HUES64 (cell line): ENCODE data around the gene MAB21L2.
"Not testable (repeated sequence)": the region's sequence is repeated elsewhere in the genome, so short reads cannot be mapped to it uniquely, and the experiment has no call there.

ENCODE experiments used
- H3K27ac ChIP-seq: 2 replicates; pipeline ENCODE4 v1.7.0; 2013; ENCODE audit warnings: low read depth, low read length, inconsistent platforms
- H3K27me3 ChIP-seq: 2 replicates; pipeline ENCODE4 v1.6.1; 2013; ENCODE audit warnings: mild to moderate bottlenecking, low read length; ENCODE audit not compliant: insufficient read depth
- H3K36me3 ChIP-seq: 2 replicates; pipeline ENCODE4 v1.6.1; 2013; ENCODE audit warnings: mild to moderate bottlenecking, low read length; ENCODE audit not compliant: insufficient read depth
- H3K4me1 ChIP-seq: 2 replicates; pipeline ENCODE4 v1.6.1; 2013; ENCODE audit warnings: mild to moderate bottlenecking, low read length, moderate library complexity; ENCODE audit not compliant: insufficient read depth
- H3K4me3 ChIP-seq: 2 replicates; pipeline ENCODE4 v1.5.1; 2013; ENCODE audit warnings: mild to moderate bottlenecking, low read length, moderate library complexity
- H3K9ac ChIP-seq: 2 replicates; pipeline ENCODE4 v1.6.1; 2013; ENCODE audit warnings: mild to moderate bottlenecking, low read depth, low read length
- H3K9me3 ChIP-seq: 2 replicates; pipeline ENCODE4 v1.6.1; 2013; ENCODE audit warnings: low read depth, low read length; ENCODE audit not compliant: insufficient read depth
- WGBS: fragments of 150-250, 120-280 bp; methylation state at CpG from one replicate; pipeline ENCODE4 v1.1.7; 2013; ENCODE audit warnings: missing lambda C conversion rate; 5-methylcytosine and 5-hydroxymethylcytosine counted together

The MAB21L2 gene

DNA sequence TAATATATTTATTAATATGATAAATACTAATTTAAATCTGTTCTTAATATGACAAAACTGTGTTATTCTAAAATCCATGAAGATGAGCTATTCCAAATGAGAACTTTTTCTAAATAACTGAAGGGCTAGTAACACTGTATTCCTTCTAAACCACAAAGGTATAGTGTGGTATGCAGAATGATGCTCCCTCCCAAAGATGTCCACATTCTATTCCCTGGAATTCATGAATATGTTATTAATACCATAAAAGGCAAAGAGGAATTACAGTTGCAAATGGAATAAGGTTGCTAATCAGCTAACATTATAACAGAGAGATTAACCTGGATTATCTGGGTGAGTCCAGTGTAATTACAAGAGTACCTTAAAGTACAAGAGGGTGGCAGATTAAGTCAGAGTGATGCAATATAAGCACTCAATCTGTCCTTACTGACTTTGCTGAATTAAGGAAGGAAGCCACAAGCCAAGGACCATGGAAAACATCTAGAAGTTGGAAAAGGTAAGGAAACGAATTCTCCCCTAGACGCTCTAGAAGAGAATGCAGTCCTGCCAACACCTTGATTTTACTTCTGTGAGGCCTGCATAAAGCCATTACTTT, 20.7 kb upstream of the MAB21L2 start:
- Histone ChIP-seq H3K9me3 (peaks cover 4% of the 10 kb centered on the region; the same call in 1 of the 2 replicates), H3K4me1 (no peaks in the 10 kb centered on the region), H3K9ac (no peak overlapping the region), H3K4me3 (no peak overlapping the region), H3K36me3 (peaks cover 3% of the 10 kb centered on the region; the same call in 1 of the 2 replicates), H3K27me3 (no peaks in the 10 kb centered on the region), H3K27ac (no peak overlapping the region)
- 93% methylated on average over 2 of the region's 2 CpGs for WGBS

GRCh38 chr4:150562250-150562649, 19.7 kb upstream of the MAB21L2 start:
- H3K27me3 ChIP-seq, result no peaks in the 10 kb centered on the region
- H3K36me3 ChIP-seq, result peaks cover 3% of the 10 kb centered on the region; the same call in 1 of the 2 replicates
- no peak overlapping the region for H3K9ac ChIP-seq
- peaks cover 4% of the 10 kb centered on the region; the same call in 1 of the 2 replicates for H3K9me3 ChIP-seq
- no peak overlapping the region for H3K4me3 ChIP-seq
- H3K27ac ChIP-seq, result no peak overlapping the region
- WGBS, result 93% methylated on average over 1 of the region's 2 CpGs
- H3K4me1 ChIP-seq, result no peaks in the 10 kb centered on the region

DNA sequence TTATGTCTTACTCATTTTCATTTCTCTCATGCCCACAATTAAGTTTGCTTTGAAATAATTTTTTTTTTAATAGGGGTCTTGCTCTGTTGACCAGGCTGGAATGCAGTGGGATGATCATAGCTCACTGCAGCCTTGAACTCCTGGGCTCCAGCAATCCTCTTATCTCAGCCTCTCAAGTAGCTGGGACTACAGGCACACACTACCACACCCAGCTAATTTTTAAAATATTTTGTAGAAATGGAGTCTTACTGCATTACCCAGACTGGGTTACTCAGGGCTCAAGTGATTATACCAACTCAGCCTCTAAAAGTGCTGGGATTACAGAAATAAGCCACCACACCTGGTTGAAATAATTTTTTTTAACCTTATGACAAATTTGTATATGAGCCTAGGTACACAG, 19.2 kb upstream of the MAB21L2 start:
- H3K27ac ChIP-seq, result no peak overlapping the region
- peaks cover 3% of the 10 kb centered on the region; the same call in 1 of the 2 replicates for H3K36me3 ChIP-seq
- peaks cover 4% of the 10 kb centered on the region; the same call in 1 of the 2 replicates for H3K9me3 ChIP-seq
- H3K27me3 ChIP-seq, result no peaks in the 10 kb centered on the region
- no peak overlapping the region for H3K4me3 ChIP-seq
- no peaks in the 10 kb centered on the region for H3K4me1 ChIP-seq
- H3K9ac ChIP-seq, result no peak overlapping the region

DNA sequence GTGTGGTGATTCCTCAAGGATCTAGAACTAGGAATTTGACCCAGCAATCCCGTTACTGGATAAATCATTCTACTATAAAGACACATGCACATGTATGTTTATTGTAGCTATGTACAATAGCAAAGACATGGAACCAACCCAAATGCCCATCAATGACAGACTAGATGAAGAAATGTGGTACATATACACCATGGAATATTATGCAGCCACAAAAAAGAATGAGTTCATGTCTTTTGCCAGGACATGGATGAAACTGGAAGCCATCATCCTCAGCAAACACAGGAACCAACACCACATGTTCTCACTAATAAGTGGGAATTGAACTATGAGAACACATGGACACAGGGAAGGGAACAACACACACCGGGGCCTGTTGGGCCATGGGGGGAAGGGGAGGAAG, 17.0 kb upstream of the MAB21L2 start:
- not testable (repeated sequence) for H3K9ac ChIP-seq, H3K4me1 ChIP-seq, H3K4me3 ChIP-seq, H3K9me3 ChIP-seq, H3K27me3 ChIP-seq, H3K27ac ChIP-seq, H3K36me3 ChIP-seq
- 100% methylated on average over 1 of the region's 2 CpGs for WGBS

- no peak overlapping the region for H3K9ac ChIP-seq
- WGBS, result 99% methylated on average over 3 of the region's 3 CpGs
- no peak overlapping the region for H3K4me3 ChIP-seq
- H3K4me1 ChIP-seq, result no peaks in the 10 kb centered on the region
- peaks cover 3% of the 10 kb centered on the region; the same call in 1 of the 2 replicates for H3K36me3 ChIP-seq
- no peak overlapping the region for H3K27ac ChIP-seq
- peaks cover 4% of the 10 kb centered on the region; the same call in 1 of the 2 replicates for H3K9me3 ChIP-seq
- no peaks in the 10 kb centered on the region for H3K27me3 ChIP-seq
Observed at GRCh38 chr4:150567070-150567469, 14.9 kb upstream of the MAB21L2 start.

DNA sequence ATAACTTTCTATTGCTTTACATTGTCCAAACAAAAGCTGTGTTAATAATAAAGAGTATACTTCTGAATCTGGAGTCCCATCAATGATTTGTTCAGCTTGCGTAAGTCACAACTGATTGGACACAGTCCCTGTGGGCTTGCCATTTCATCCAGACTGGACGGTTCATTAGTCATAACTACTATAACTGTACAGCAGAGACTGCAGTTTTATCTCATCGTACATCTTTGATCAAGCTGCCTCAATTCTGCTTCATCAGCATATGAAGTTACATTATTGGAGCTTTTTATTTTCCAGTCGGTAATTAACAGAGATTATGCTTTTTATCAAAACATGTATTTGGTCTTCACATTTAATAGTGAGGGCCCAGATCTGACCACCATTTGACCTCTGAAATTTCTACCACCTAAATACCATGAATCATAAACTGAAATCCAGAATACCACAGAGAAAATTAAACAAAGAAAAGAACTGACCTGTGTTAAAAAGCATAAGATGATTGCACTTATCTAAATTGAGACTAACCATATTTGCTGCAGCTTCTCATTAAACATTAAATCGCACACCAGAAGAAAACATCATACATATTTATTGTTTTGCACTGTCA, 12.5 kb upstream of the MAB21L2 start:
- WGBS, result 92% methylated on average over 5 of the region's 5 CpGs
- Histone ChIP-seq H3K9ac (no peak overlapping the region), H3K27ac (no peak overlapping the region)

DNA sequence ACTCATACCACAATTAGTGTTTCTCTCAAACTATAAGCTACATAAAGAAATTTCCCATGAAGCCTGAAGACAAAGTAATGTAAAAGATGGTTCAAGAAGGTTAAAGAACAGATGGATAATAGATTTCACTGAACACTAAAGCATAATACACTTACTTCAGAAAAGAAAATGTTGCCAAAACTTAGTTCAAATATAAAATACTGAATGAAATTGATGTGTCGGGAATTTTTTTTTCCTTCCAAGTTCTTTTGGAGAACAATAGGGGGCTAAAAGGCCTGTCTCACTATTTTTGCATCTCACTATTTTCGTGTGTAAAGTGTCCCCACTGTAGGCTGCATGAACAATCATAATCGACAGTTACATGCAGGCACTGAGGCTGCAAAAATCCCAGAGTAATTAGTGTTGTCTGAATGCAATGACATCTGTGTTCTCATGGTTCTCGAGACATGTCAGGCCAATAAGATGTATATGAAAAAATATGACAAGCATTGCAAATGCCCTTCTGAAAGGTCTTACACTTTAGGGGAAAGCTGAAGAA, 11.9 kb upstream of the MAB21L2 start:
- H3K9me3 ChIP-seq, result peaks cover 2% of the 10 kb centered on the region; the same call in 1 of the 2 replicates
- no peak overlapping the region for H3K27ac ChIP-seq
- 89% methylated on average over 4 of the region's 4 CpGs for WGBS
- peaks cover 1% of the 10 kb centered on the region; the same call in 1 of the 2 replicates for H3K36me3 ChIP-seq
- no peak overlapping the region for H3K4me3 ChIP-seq
- no peaks in the 10 kb centered on the region for H3K27me3 ChIP-seq
- H3K4me1 ChIP-seq, result no peaks in the 10 kb centered on the region
- no peak overlapping the region for H3K9ac ChIP-seq

More for the DNA sequence above, 12.5 kb upstream of the MAB21L2 start:
- Histone ChIP-seq H3K27me3 (no peaks in the 10 kb centered on the region), H3K9me3 (peaks cover 4% of the 10 kb centered on the region; the same call in 1 of the 2 replicates), H3K4me1 (no peaks in the 10 kb centered on the region), H3K36me3 (peaks cover 3% of the 10 kb centered on the region; the same call in 1 of the 2 replicates), H3K4me3 (no peak overlapping the region)

GRCh38 chr4:150570862-150571261, 11.1 kb upstream of the MAB21L2 start:
- Histone ChIP-seq H3K4me1 (no peaks in the 10 kb centered on the region), H3K9me3 (no peaks in the 10 kb centered on the region), H3K27me3 (no peaks in the 10 kb centered on the region), H3K36me3 (no peaks in the 10 kb centered on the region; the same call in 1 of the 2 replicates), H3K27ac (no peak overlapping the region), H3K9ac (no peak overlapping the region), H3K4me3 (no peak overlapping the region)
- no CpG with 5 or more reads among the region's 1 CpG for WGBS

DNA sequence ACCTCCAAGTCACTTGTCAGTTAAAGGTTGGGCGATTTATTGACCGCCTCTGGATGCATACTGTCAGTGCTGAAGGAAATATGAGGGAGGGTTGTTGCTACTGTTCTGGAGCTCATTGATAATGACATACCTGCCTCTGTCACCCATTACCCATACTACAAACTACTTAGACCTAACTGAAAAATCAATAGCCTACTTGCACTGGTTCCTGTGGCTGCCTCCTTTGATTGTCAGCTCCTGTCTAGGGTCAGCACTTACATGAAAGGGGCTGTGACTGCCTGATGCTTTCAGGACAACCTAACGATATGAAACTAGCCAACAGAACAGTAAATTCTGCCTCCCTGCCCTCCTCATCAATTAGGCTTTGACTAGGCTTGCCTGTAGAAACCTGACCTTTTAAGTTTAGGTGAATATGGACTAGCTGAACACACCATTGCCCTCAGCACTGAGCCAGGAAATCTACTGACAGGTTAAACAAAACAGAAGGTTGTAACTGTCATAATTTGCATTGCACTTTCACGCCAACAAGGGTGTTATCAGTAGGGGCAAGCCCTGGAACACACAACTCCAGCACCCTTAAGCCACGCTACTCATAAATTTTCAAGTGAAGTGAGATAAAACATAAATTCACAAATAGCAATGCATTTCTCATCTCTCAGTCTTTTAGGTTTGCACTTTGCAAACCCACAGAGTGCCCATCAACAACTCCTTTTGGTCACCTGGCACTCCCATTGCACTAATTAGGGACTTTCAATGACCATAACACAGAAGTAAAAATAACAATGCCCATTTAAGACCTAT, 9.0 kb upstream of the MAB21L2 start:
- WGBS, result 93% methylated on average over 5 of the region's 5 CpGs
- no peaks in the 10 kb centered on the region for H3K4me1 ChIP-seq
- H3K4me3 ChIP-seq, result no peak overlapping the region
- peaks cover 3% of the 10 kb centered on the region; the same call in 1 of the 2 replicates for H3K27me3 ChIP-seq
- no peaks in the 10 kb centered on the region; the same call in 1 of the 2 replicates for H3K36me3 ChIP-seq
- no peak overlapping the region for H3K9ac ChIP-seq
- H3K27ac ChIP-seq, result no peak overlapping the region
- H3K9me3 ChIP-seq, result no peaks in the 10 kb centered on the region

- no peak overlapping the region for H3K27ac ChIP-seq
- peaks cover 2% of the 10 kb centered on the region for H3K4me1 ChIP-seq
- peaks cover 10% of the 10 kb centered on the region for H3K27me3 ChIP-seq
- no peak overlapping the region for H3K4me3 ChIP-seq
- no peaks in the 10 kb centered on the region for H3K9me3 ChIP-seq
- no peak overlapping the region for H3K9ac ChIP-seq
- no CpG with 5 or more reads among the region's 1 CpG for WGBS
- H3K36me3 ChIP-seq, result no peaks in the 10 kb centered on the region; the same call in 1 of the 2 replicates
Observed at GRCh38 chr4:150573534-150573933, 8.4 kb upstream of the MAB21L2 start.

DNA sequence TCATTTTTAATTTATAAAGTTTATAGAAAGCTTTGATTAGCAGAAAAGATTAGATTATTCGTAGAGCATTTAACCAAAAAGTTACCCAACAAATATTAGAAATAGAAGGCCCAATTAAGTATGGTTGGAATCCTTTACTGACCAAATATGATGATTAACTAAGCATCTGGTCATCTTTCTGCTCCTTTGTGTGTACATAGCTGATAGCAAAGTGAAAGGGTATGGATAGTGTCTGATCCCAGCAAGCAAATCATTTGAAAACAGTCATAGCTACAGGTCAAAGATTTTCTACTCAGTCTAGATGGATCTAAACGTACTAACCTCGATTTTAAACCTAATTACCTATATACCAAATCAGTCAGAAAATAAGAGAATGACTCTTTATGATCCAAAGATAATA, 7.3 kb upstream of the MAB21L2 start:
- H3K27ac ChIP-seq, result no peak overlapping the region
- H3K4me1 ChIP-seq, result peaks cover 9% of the 10 kb centered on the region
- 100% methylated on average over 2 of the region's 3 CpGs for WGBS

More for the DNA sequence above, 7.3 kb upstream of the MAB21L2 start:
- Histone ChIP-seq H3K27me3 (peaks cover 21% of the 10 kb centered on the region), H3K4me3 (no peak overlapping the region), H3K36me3 (no peaks in the 10 kb centered on the region; the same call in 1 of the 2 replicates), H3K9me3 (no peaks in the 10 kb centered on the region), H3K9ac (no peak overlapping the region)
